ENCODE results near the gene CDH13.

The CDH13 gene

GRCh38 chr16:83680980-83681379 is 1054.2 kb downstream of the CDH13 start:
- TF ChIP-seq CTCF (IDR thresholded peaks at IDR 0.05; ENCODE audit: control insufficient read depth, extremely low read depth, insufficient read depth): no peak
- H3K4me3 ChIP-seq (ENCODE audit: low read depth, low read length): no peak overlapping the region
- DNase-seq (ENCODE audit: low read depth): no peak

GRCh38 chr16:83681381-83681956 is 1054.7 kb downstream of the CDH13 start:
- no peak overlapping the region for H3K4me3 ChIP-seq (ENCODE audit: low read depth, low read length)
- no peak for TF ChIP-seq CTCF (IDR thresholded peaks at IDR 0.05; ENCODE audit: control insufficient read depth, extremely low read depth, insufficient read depth)
- DNase-seq (ENCODE audit: low read depth): no peak

GRCh38 chr16:83682116-83682867 is 1055.5 kb downstream of the CDH13 start:
- no peak for DNase-seq (ENCODE audit: low read depth)
- no peak for TF ChIP-seq CTCF (IDR thresholded peaks at IDR 0.05; ENCODE audit: control insufficient read depth, extremely low read depth, insufficient read depth)

GRCh38 chr16:83682868-83683235 is 1056.1 kb downstream of the CDH13 start:
- no peak overlapping the region for H3K4me3 ChIP-seq (ENCODE audit: low read depth, low read length)
- no peak for DNase-seq (ENCODE audit: low read depth)
- TF ChIP-seq CTCF (IDR thresholded peaks at IDR 0.05; ENCODE audit: control insufficient read depth, extremely low read depth, insufficient read depth): no peak

More at GRCh38 chr16:83682116-83682867, 1055.5 kb downstream of the CDH13 start:
- H3K4me3 ChIP-seq (ENCODE audit: low read depth, low read length): no peak overlapping the region

GRCh38 chr16:83685615-83686165 is 1058.9 kb downstream of the CDH13 start:
- TF ChIP-seq CTCF (IDR thresholded peaks at IDR 0.05; ENCODE audit: control insufficient read depth, extremely low read depth, insufficient read depth): no peak
- no peak overlapping the region for H3K4me3 ChIP-seq (ENCODE audit: low read depth, low read length)
- no peak for DNase-seq (ENCODE audit: low read depth)

- TF ChIP-seq CTCF (IDR thresholded peaks at IDR 0.05; ENCODE audit: control insufficient read depth, extremely low read depth, insufficient read depth): no peak
- H3K4me3 ChIP-seq (ENCODE audit: low read depth, low read length): no peak overlapping the region
- no peak for DNase-seq (ENCODE audit: low read depth)
Measured at GRCh38 chr16:83686726-83687125, 1060.0 kb downstream of the CDH13 start.

Measured in LNCaP clone FGC (cell line).